Glutamatergic neuron (in vitro differentiated cells): ENCODE measurements around the gene ZNF460. TPM values are rescaled to one million over a fixed set of nuclear protein-coding genes. Genes with fewer than 3 reads are reported as not detected.

ENCODE experiments used
- DNase-seq: peaks from one replicate; pipeline ENCODE4 v3.0.0; 2022
- H3K27ac Mint-ChIP-seq: one replicate; pipeline ENCODE4 v1.8.0; 2020; ENCODE audit warnings: mild to moderate bottlenecking, mixed read lengths, inconsistent platforms; ENCODE audit not compliant: unreplicated experiment
- H3K27me3 Mint-ChIP-seq: one replicate; pipeline ENCODE4 v1.8.0; 2020; ENCODE audit warnings: mild to moderate bottlenecking, moderate library complexity, mixed read lengths, inconsistent platforms; ENCODE audit not compliant: unreplicated experiment
- H3K36me3 Mint-ChIP-seq: one replicate; pipeline ENCODE4 v1.8.0; 2020; ENCODE audit warnings: mild to moderate bottlenecking, mixed read lengths, inconsistent platforms; ENCODE audit not compliant: unreplicated experiment
- H3K4me1 Mint-ChIP-seq: one replicate; pipeline ENCODE4 v1.8.0; 2020; ENCODE audit warnings: mild to moderate bottlenecking, low read depth, mixed read lengths, inconsistent platforms; ENCODE audit not compliant: unreplicated experiment
- H3K4me3 Mint-ChIP-seq: one replicate; pipeline ENCODE4 v1.8.0; 2020; ENCODE audit warnings: mild to moderate bottlenecking, mixed read lengths, inconsistent platforms; ENCODE audit not compliant: unreplicated experiment
- H3K9me3 Mint-ChIP-seq: one replicate; pipeline ENCODE4 v1.8.0; 2020; ENCODE audit warnings: mild to moderate bottlenecking, moderate library complexity, mixed read lengths, inconsistent platforms; ENCODE audit not compliant: unreplicated experiment
- CTCF ChIP-seq: fragments of 200-600 bp; sonication (generic); IDR thresholded peaks from one replicate; pipeline ENCODE4 v1.5.0; 2021; ENCODE audit not compliant: partially characterized antibody, unreplicated experiment
- total RNA-seq: library from RNA; stranded (reverse); fragmentation: NEBNext Ultra II Directional; extraction: Animal tissue kit (Norgen Biotek cat#: 25700); gene quantifications from one replicate; pipeline ENCODE4 v1.2.1, GENCODE V29; 2021; ENCODE audit not compliant: unreplicated experiment

The ZNF460 gene
- total RNA-seq, 1 donor from 2014 or later: 62.1 TPM

DNA sequence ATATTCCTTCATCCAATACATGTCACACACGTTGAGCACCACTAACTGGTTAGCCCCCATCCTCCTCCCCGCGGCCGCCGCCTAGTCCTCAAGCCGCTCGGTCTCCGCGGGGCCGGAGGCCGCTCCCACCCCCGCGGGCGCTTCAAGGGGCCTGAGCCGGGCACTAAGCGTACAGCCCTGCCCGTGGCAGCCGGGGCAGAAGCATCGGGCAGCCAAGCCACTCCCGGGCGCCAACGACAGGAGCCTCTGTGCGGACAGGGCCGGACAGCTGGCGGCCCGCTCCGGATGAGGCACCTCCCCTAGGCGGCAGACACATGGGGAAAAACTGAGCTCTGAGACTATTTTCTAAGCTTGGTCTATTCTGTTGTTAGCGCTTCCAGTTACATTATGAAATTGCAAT, 37.2 kb downstream of the ZNF460 start:
- no peak for TF ChIP-seq CTCF
- H3K27ac Mint-ChIP-seq: no peak overlapping the region

DNA sequence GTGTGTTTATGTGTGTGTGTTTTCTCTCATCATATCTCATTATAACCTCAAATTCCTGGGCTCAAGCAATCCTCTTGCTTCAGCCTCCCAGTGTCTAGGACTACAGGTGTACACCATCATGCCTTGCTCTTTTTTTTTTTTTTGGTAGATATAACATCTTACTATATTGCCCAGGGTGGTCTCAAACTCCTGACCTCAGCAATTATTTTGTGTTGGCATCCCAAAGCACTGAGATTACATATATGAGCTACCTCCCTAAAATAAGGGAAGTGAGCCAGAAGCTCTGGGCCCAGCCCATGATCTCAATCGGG, 39.5 kb downstream of the ZNF460 start:
- H3K4me1 Mint-ChIP-seq: peaks cover 5% of the 10 kb centered on the region
- peaks cover 7% of the 10 kb centered on the region for H3K9me3 Mint-ChIP-seq
- H3K27me3 Mint-ChIP-seq: peaks cover 7% of the 10 kb centered on the region
- DNase-seq: no peak
- H3K36me3 Mint-ChIP-seq: no peaks in the 10 kb centered on the region
- peak overlapping the region; percentile 96 for H3K27ac Mint-ChIP-seq
- no peak for TF ChIP-seq CTCF
- peak overlapping the region; percentile 99 for H3K4me3 Mint-ChIP-seq

More for the DNA sequence above, 37.2 kb downstream of the ZNF460 start:
- H3K27me3 Mint-ChIP-seq: peaks cover 13% of the 10 kb centered on the region
- H3K36me3 Mint-ChIP-seq: no peaks in the 10 kb centered on the region
- H3K9me3 Mint-ChIP-seq: peaks cover 7% of the 10 kb centered on the region
- peak; percentile 32 for DNase-seq
- no peak overlapping the region for H3K4me3 Mint-ChIP-seq
- peaks cover 2% of the 10 kb centered on the region for H3K4me1 Mint-ChIP-seq

GRCh38 chr19:57320180-57321084, 40.1 kb downstream of the ZNF460 start, which contains the start of gene ZNF543:
ZNF543 (plus strand) TSS chr19:57320472; CDS start chr19:57320854, 382 bp downstream.
- H3K36me3 Mint-ChIP-seq: no peaks in the 10 kb centered on the region

GRCh38 chr19:57321116-57321515, 40.8 kb downstream of the ZNF460 start:
- H3K36me3 Mint-ChIP-seq: no peaks in the 10 kb centered on the region
- H3K4me1 Mint-ChIP-seq: peaks cover 5% of the 10 kb centered on the region
- no peak for TF ChIP-seq CTCF
- peaks cover 7% of the 10 kb centered on the region for H3K9me3 Mint-ChIP-seq
- peak overlapping the region; percentile 96 for H3K27ac Mint-ChIP-seq
- H3K27me3 Mint-ChIP-seq: peaks cover 4% of the 10 kb centered on the region
- peak overlapping the region; percentile 99 for H3K4me3 Mint-ChIP-seq
- no peak for DNase-seq

More at GRCh38 chr19:57320180-57321084, 40.1 kb downstream of the ZNF460 start, which contains the start of gene ZNF543:
- peak; percentile 98 for DNase-seq
- H3K9me3 Mint-ChIP-seq: peaks cover 7% of the 10 kb centered on the region
- H3K27ac Mint-ChIP-seq: peak within 1 kb of the TSS; percentile 96
- TF ChIP-seq CTCF: no peak
- peaks cover 5% of the 10 kb centered on the region for H3K4me1 Mint-ChIP-seq
- H3K27me3 Mint-ChIP-seq: peaks cover 6% of the 10 kb centered on the region
- H3K4me3 Mint-ChIP-seq: peak within 1 kb of the TSS; percentile 99

GRCh38 chr19:57321751-57322150, 41.5 kb downstream of the ZNF460 start:
- H3K4me1 Mint-ChIP-seq: peaks cover 5% of the 10 kb centered on the region
- no peak for TF ChIP-seq CTCF
- peaks cover 2% of the 10 kb centered on the region for H3K27me3 Mint-ChIP-seq
- H3K9me3 Mint-ChIP-seq: peaks cover 7% of the 10 kb centered on the region
- no peak for DNase-seq
- no peaks in the 10 kb centered on the region for H3K36me3 Mint-ChIP-seq
- H3K27ac Mint-ChIP-seq: peak overlapping the region; percentile 22
- H3K4me3 Mint-ChIP-seq: peak overlapping the region; percentile 99
